PC-9 (cell line): ENCODE results near the gene TDP2. TPM values are rescaled to one million over a fixed set of nuclear protein-coding genes. Genes with fewer than 3 reads are reported as not detected.

Experiments
- Bru-seq: library from RNA; stranded (reverse); fragments of 400-500 nt; gene quantifications from one replicate; lab custom pipeline; 2021; lab: Mats Ljungman, UMichigan
- BruChase-seq, 2 experiments: library from RNA; stranded (reverse); fragments of 400-500 nt; gene quantifications; one replicate each; lab custom pipeline; 2021; lab: Mats Ljungman, UMichigan
- BruUV-seq: library from RNA; stranded (reverse); fragments of 400-500 nt; replicated peaks from 2 replicates; lab custom pipeline; 2021; lab: Mats Ljungman, UMichigan
- CTCF ChIA-PET: fragments of 300-600 bp; sonication (Branson Sonifier 250); formaldehyde crosslinking; loops from one replicate; lab custom pipeline; 2022; ENCODE audit warnings: antibody characterized with exemption; lab: Charles Lee
- POLR2A ChIA-PET: fragments of 300-600 bp; sonication (Branson Sonifier 250); formaldehyde crosslinking; loops from one replicate; lab custom pipeline; 2022; ENCODE audit warnings: antibody characterized with exemption; ENCODE audit not compliant: unreplicated experiment; lab: Charles Lee
- DNase-seq, 2 experiments: peaks; one replicate each; pipeline versions ENCODE4 v3.0.0 to v3.0.0-alpha.2; 2015 to 2022; ENCODE audit warnings: mixed read lengths in 1 of 2
- H2AFZ ChIP-seq: fragments of 200-600 bp; sonication (generic); 2 replicates; pipeline ENCODE4 v1.8.1; 2017; ENCODE audit warnings: antibody characterized with exemption
- H3F3A ChIP-seq: fragments of 200-600 bp; sonication (generic); 2 replicates; pipeline ENCODE4 v1.8.1; 2017; ENCODE audit warnings: antibody characterized with exemption, mild to moderate bottlenecking, low read depth; ENCODE audit not compliant: insufficient read depth
- H3K27ac ChIP-seq: fragments of 200-600 bp; sonication (generic); 2 replicates; pipeline ENCODE4 v1.6.1; 2016; ENCODE audit warnings: mixed run types
- H3K27me3 ChIP-seq: fragments of 200-600 bp; sonication (generic); 2 replicates; pipeline ENCODE4 v1.6.1; 2016; ENCODE audit warnings: low read depth, mixed run types; ENCODE audit not compliant: insufficient read depth
- H3K36me3 ChIP-seq: fragments of 200-600 bp; sonication (generic); 2 replicates; pipeline ENCODE4 v1.6.1; 2016; ENCODE audit warnings: low read depth, mixed run types
- H3K4me1 ChIP-seq: fragments of 200-600 bp; sonication (generic); replicated peaks from 2 replicates; pipeline ENCODE4 v1.6.1; 2016; ENCODE audit warnings: mixed run types; ENCODE audit not compliant: insufficient read depth
- H3K4me2 ChIP-seq: fragments of 200-600 bp; sonication (generic); 2 replicates; pipeline ENCODE4 v1.6.1; 2017; ENCODE audit warnings: mixed run types
- H3K4me3 ChIP-seq: fragments of 200-600 bp; sonication (generic); 2 replicates; pipeline ENCODE4 v1.6.1; 2016; ENCODE audit warnings: mixed run types
- H3K79me2 ChIP-seq: fragments of 200-600 bp; sonication (generic); 2 replicates; pipeline ENCODE4 v1.6.1; 2017; ENCODE audit warnings: low read depth, mixed run types
- H3K9me2 ChIP-seq: fragments of 200-600 bp; sonication (generic); 2 replicates; pipeline ENCODE4 v1.8.1; 2017; ENCODE audit warnings: mild to moderate bottlenecking; ENCODE audit not compliant: insufficient read depth
- H3K9me3 ChIP-seq: fragments of 200-600 bp; sonication (generic); 2 replicates; pipeline ENCODE4 v1.8.1; 2016; ENCODE audit warnings: low read depth; ENCODE audit not compliant: insufficient read depth
- H4K20me1 ChIP-seq: fragments of 200-600 bp; sonication (generic); 2 replicates; pipeline ENCODE4 v1.8.1; 2017; ENCODE audit not compliant: insufficient read depth
- EZH2 ChIP-seq: fragments of 200-600 bp; sonication (generic); IDR thresholded peaks from 2 replicates; pipeline ENCODE4 v1.8.0; 2017; ENCODE audit warnings: antibody characterized with exemption, low read depth
- intact Hi-C: fragments of 100-400 bp; cut with micrococcal nuclease; formaldehyde crosslinking; loops from one replicate; pipeline ENCODE4 v1.10.0; 2022; ENCODE audit not compliant: unreplicated experiment
- long read RNA-seq: library from polyadenylated mRNA; stranded (forward); transcript quantifications from one replicate; pipeline ENCODE4 v2.0.0, GENCODE V29; 2022
- total RNA-seq: library from RNA; stranded (reverse); gene quantifications from 2 replicates; pipeline ENCODE4 v1.2.3, GENCODE V29; 2021
- TF ChIP-seq, protein P1 (sequence below): fragments of 200-600 bp; sonication (generic); conservative IDR thresholded peaks from 2 replicates; pipeline ENCODE4 v1.6.1; 2017; ENCODE audit warnings: mixed run types, antibody characterized with exemption, mild to moderate bottlenecking, moderate library complexity

Gene TDP2, protein sequence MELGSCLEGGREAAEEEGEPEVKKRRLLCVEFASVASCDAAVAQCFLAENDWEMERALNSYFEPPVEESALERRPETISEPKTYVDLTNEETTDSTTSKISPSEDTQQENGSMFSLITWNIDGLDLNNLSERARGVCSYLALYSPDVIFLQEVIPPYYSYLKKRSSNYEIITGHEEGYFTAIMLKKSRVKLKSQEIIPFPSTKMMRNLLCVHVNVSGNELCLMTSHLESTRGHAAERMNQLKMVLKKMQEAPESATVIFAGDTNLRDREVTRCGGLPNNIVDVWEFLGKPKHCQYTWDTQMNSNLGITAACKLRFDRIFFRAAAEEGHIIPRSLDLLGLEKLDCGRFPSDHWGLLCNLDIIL
- total RNA-seq (83.0 and 95.8 TPM in 2 replicates), Bru-seq, nascent RNA (percentile 98 among the genes with signal in this experiment), BruChase-seq, experiment 1, labeled RNA remaining after a 2-hour chase (percentile 97 among the genes with signal in this experiment), BruChase-seq, experiment 2, labeled RNA remaining after a 6-hour chase (percentile 96 among the genes with signal in this experiment)
- long read RNA-seq, transcript TDP2-202 (7 exons, 2,071 nt): major isoform, 165 of 209 reads
- long read RNA-seq, partial matches to known transcripts: 17 of 209 reads
- long read RNA-seq, other reads (novel, unspliced or antisense): 26 of 209 reads

DNA sequence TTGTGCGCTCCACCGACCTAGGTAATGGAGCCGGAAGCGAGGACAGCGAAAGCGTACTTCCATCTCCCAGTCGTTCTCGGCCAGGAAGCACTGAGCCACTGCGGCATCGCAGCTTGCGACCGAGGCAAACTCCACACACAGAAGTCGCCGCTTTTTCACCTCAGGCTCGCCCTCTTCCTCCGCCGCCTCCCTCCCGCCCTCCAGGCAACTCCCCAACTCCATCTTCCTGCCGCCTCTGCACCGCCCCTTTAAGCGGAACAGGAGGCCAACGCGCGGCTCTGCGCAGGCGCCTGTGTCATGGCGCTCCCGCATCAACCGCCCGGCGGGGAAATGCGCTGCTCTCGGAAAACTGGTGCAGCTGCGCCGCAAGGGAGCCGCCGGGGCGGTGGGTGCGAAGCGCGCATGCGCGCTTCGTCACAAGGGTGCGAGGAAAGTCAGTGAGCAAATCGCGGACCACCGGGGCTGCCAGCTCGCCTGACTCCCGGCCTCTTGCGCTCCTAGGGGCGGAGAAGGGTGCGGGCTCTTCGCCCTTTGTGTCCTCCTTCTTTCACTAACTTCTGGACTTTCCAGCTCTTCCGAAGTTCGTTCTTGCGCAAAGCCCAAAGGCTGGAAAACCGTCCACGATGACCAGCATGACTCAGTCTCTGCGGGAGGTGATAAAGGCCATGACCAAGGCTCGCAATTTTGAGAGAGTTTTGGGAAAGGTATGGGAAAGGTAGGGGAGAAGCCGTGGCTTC, at the start of gene TDP2, which contains the start of gene ACOT13:
TDP2 (minus strand) TSS at position 259 of the 737 bp plus-strand sequence; CDS start at position 222, 37 bp downstream.
ACOT13 (plus strand) TSS at position 437 of the 737 bp plus-strand sequence; CDS start at position 624, 187 bp downstream.
- no TSS peak for BruUV-seq
- intact Hi-C loops: loop anchor here (1.0 to 2.0 kb wide), 4 partner anchors 21 to 84 kb away; partner anchors contain the start of gene KIAA0319
- no peaks in the 10 kb centered on the region for H3K27me3 ChIP-seq
- peaks cover 39% of the 10 kb centered on the region for H3K4me1 ChIP-seq
- H3F3A ChIP-seq: peaks cover 27% of the 10 kb centered on the region
- H4K20me1 ChIP-seq: no peaks in the 10 kb centered on the region
- TF ChIP-seq EZH2: no peak
- TF ChIP-seq, protein P1, sequence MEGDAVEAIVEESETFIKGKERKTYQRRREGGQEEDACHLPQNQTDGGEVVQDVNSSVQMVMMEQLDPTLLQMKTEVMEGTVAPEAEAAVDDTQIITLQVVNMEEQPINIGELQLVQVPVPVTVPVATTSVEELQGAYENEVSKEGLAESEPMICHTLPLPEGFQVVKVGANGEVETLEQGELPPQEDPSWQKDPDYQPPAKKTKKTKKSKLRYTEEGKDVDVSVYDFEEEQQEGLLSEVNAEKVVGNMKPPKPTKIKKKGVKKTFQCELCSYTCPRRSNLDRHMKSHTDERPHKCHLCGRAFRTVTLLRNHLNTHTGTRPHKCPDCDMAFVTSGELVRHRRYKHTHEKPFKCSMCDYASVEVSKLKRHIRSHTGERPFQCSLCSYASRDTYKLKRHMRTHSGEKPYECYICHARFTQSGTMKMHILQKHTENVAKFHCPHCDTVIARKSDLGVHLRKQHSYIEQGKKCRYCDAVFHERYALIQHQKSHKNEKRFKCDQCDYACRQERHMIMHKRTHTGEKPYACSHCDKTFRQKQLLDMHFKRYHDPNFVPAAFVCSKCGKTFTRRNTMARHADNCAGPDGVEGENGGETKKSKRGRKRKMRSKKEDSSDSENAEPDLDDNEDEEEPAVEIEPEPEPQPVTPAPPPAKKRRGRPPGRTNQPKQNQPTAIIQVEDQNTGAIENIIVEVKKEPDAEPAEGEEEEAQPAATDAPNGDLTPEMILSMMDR: peak; percentile 55; the same call in 1 of the 2 replicates
- H3K9me2 ChIP-seq: no peaks in the 10 kb centered on the region
- H3K4me2 ChIP-seq: peak within 1 kb of the TSS; percentile 97
- peaks cover 66% of the 10 kb centered on the region for H3K79me2 ChIP-seq
- H3K36me3 ChIP-seq: peaks cover 39% of the 10 kb centered on the region
- CTCF ChIA-PET: interaction anchor here (1.0 kb wide), 1 partner anchor 83 kb away, joined by 3 read pairs; no protein-coding TSS in a partner anchor
- peaks cover 15% of the 10 kb centered on the region for H3K9me3 ChIP-seq
- POLR2A ChIA-PET: interaction anchor here (0.6 to 1.0 kb wide), 6 partner anchors 10 to 152 kb away, joined by 3 to 5 read pairs (median 4); no protein-coding TSS in a partner anchor
- H3K4me3 ChIP-seq: peak within 1 kb of the TSS; percentile 98
- peak; percentile 87 to 97 for DNase-seq
- H3K27ac ChIP-seq: peak within 1 kb of the TSS; percentile 97
- H2AFZ ChIP-seq: peak within 1 kb of the TSS; percentile 92

DNA sequence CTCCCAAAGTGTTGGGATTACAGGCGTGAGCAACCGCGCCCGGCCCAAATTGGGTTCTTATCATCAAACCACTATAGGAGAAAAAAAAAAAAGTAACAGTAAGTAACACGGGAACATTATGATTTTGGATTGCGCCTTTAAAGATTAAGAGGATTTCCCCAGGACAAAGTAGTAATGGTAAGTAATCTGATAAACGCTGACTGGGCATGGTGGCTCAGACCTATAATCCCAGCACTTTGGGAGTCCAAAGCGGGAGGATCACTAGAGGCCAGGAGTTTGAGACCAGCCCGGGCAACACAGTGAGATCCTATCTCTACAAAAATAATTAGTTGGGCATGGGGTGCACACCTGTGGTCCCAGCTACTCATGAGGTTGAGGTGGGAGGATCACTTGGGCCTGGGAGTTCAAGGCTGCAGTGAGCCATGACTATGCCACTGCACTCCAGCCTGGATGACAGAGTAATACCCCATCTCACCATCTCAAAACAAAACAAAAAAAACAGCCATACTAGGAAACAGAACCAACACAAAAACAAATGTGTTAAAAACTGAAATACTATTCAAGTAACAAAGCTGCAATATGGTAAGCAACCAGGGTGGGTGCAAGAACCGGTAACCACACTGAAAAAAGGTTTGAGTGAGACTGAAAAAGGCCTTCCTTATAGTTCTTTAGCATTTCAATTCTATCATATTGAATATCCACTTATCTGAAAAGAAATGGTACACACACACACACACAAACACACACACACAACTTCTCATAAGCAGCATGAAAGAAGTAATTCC, 44.0 kb upstream of the TDP2 start:
- ChIA-PET POLR2A (interaction anchor here (0.6 kb wide), 1 partner anchor 1873 kb away, joined by 8 read pairs; no protein-coding TSS in a partner anchor), CTCF (no interaction called here)
- DNase-seq: no peak
- no peak overlapping the region for H2AFZ ChIP-seq
- H3K27ac ChIP-seq: no peak overlapping the region
- no TSS peak for BruUV-seq
- H3K4me3 ChIP-seq: no peak overlapping the region
- peaks cover 80% of the 10 kb centered on the region for H3K36me3 ChIP-seq
- peaks cover 83% of the 10 kb centered on the region for H3F3A ChIP-seq
- H4K20me1 ChIP-seq: peaks cover 54% of the 10 kb centered on the region
- H3K27me3 ChIP-seq: no peaks in the 10 kb centered on the region
- no peak for TF ChIP-seq EZH2
- TF ChIP-seq, protein P1: no peak
- 0 out of 2 replicates have a peak, but pooled peaks cover 1% of the 10 kb centered on the region for H3K4me1 ChIP-seq
- H3K9me3 ChIP-seq: no peaks in the 10 kb centered on the region
- intact Hi-C loops: no loop called here
- no peak overlapping the region for H3K4me2 ChIP-seq
- H3K79me2 ChIP-seq: peaks cover 49% of the 10 kb centered on the region
- no peaks in the 10 kb centered on the region for H3K9me2 ChIP-seq
